GM12865 (cell line): Measurements from ENCODE around the gene RHD.
"Not testable (repeated sequence)": the region's sequence is repeated elsewhere in the genome, so short reads cannot be mapped to it uniquely, and the experiment has no call there.

Experiments
- DNase-seq: peaks from one replicate; pipeline ENCODE4 v3.0.0; 2010; ENCODE audit warnings: low read depth
- H3K4me3 ChIP-seq: 2 replicates; pipeline ENCODE4 v1.5.1; 2011; ENCODE audit warnings: mild to moderate bottlenecking, low read depth, low read length, control low read depth
- CTCF ChIP-seq: IDR thresholded peaks from 2 replicates; pipeline ENCODE4 v1.5.1; 2011; ENCODE audit warnings: low read length, control low read depth, low read depth, inconsistent platforms; ENCODE audit not compliant: insufficient read depth; ENCODE audit errors: missing control alignments

Gene RHD

GRCh38 chr1:25247829-25248754 lies 24.2 kb upstream of the RHD start:
- TF ChIP-seq CTCF = no peak
- H3K4me3 ChIP-seq = peak overlapping the region; percentile 71
- DNase-seq = no peak

GRCh38 chr1:25253911-25254310 lies 18.4 kb upstream of the RHD start:
- TF ChIP-seq CTCF = no peak
- no peak overlapping the region for H3K4me3 ChIP-seq
- no peak for DNase-seq

- no peak overlapping the region for H3K4me3 ChIP-seq
- DNase-seq = no peak
- TF ChIP-seq CTCF = no peak
Observed at GRCh38 chr1:25255706-25256577, 16.4 kb upstream of the RHD start.

- DNase-seq = no peak
Observed at GRCh38 chr1:25256578-25256965, 15.7 kb upstream of the RHD start.

GRCh38 chr1:25257196-25257595 lies 15.1 kb upstream of the RHD start:
- no peak overlapping the region for H3K4me3 ChIP-seq
- DNase-seq = no peak
- TF ChIP-seq CTCF = no peak

More at GRCh38 chr1:25256578-25256965, 15.7 kb upstream of the RHD start:
- no peak overlapping the region for H3K4me3 ChIP-seq
- TF ChIP-seq CTCF = no peak

- DNase-seq = not testable (repeated sequence)
Observed at GRCh38 chr1:25259813-25260212, 12.5 kb upstream of the RHD start.

GRCh38 chr1:25260336-25260735 lies 12.0 kb upstream of the RHD start:
- H3K4me3 ChIP-seq = not testable (repeated sequence)

More at GRCh38 chr1:25259813-25260212, 12.5 kb upstream of the RHD start:
- H3K4me3 ChIP-seq = not testable (repeated sequence)

GRCh38 chr1:25266554-25267287 lies 5.6 kb upstream of the RHD start:
- H3K4me3 ChIP-seq = peak overlapping the region; percentile 78
- peak; percentile 56 for DNase-seq

More at GRCh38 chr1:25260336-25260735, 12.0 kb upstream of the RHD start:
- DNase-seq = not testable (repeated sequence)

GRCh38 chr1:25267288-25268142 lies 4.8 kb upstream of the RHD start:
- H3K4me3 ChIP-seq = peak overlapping the region; percentile 58
- DNase-seq = peak; percentile 91

GRCh38 chr1:25268143-25268760 lies 4.1 kb upstream of the RHD start:
- H3K4me3 ChIP-seq = peak overlapping the region; percentile 58
- DNase-seq = not testable (repeated sequence)
